ENCODE measurements around the gene FRAS1.
"Not testable (repeated sequence)": the region's sequence is repeated elsewhere in the genome, so short reads cannot be mapped to it uniquely, and the experiment has no call there.

FRAS1 gene

GRCh38 chr4:78528327-78528726, 471.2 kb downstream of the FRAS1 start:
- no peak for DNase-seq

DNA sequence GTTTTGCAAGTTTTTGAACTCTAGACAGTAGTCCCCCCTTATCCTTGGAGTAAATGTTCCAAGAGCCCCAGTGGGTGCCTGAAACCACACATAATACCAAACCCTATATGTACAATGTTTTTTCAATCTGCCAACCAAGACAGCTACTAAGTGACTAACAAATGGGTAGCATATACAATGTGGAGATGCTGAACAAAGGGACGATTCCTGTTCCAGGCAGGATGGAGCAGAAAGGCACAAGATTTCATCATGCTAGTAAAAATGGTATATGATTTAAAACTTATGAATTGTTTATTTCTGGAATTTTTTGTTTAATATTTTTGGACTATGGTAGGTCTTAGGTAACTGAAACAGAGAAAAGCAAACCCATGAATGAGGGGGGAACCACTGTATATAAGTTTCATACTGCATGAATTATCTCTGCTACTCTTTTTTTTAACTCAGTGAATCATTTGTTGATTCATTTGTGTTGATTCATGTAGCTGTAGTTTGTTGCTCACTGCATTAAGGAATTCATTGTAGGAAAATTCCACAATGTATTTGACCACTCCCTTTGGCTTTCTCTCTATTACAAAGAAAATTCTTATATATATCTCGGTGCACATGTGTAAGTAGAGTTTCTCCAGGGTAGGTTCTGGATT, 472.6 kb downstream of the FRAS1 start:
- no peak for DNase-seq

GRCh38 chr4:78532046-78532445, 474.9 kb downstream of the FRAS1 start:
- DNase-seq: no peak

GRCh38 chr4:78533854-78534253, 476.7 kb downstream of the FRAS1 start:
- DNase-seq: no peak

- DNase-seq: no peak
These were observed 477.3 kb downstream of the FRAS1 start for GRCh38 chr4:78534286-78534955.

- DNase-seq: no peak
These were observed 485.2 kb downstream of the FRAS1 start for GRCh38 chr4:78542373-78542772.

GRCh38 chr4:78543424-78544125, 486.5 kb downstream of the FRAS1 start:
- DNase-seq: no peak

GRCh38 chr4:78544678-78545077, 487.6 kb downstream of the FRAS1 start:
- no peak for DNase-seq

DNA sequence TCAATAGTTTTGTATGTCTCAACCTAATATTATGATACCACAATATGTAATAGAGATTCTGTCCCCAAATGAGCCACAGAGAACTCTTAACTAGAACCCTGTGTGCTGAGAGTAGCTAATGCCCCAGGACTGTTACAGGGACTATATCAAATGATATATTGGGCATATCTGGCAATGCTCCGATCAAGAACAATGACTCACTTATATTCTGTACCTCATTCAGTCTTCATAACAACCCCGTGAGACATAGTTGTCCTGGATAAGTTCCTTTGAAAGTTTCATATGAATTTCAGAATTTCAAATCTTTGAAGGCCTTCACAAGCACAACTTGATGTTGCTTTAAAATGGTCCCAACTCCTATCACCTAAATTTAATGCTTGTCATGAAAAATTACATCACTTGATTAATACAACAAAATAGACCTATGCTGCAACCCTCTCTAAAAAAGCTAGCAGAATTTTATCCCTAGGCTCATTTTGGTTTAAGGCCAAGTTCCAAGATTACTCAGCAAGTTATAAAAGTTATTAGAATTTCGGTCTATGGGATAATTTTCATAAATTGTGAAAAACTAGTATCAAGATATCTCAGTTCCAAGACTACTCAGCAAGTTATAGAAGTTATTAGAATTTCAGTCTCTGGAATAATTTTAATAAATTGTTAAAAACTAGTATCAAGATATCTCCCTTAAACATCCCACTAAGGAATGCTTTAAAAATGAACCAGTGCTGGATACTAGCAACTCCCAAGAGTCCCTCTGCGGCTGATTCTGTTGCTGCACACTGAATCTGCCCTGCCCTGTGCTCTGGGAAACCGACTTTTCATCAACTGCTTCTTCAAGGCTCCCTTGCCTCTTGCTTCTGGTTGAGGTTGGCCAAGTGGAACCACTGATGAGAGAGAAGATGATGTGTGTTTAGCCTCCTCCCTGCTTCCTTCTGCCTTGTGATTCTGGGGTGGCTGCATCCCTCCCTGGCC, 488.4 kb downstream of the FRAS1 start:
- no peak for DNase-seq

- DNase-seq: not testable (repeated sequence)
These were observed 490.8 kb downstream of the FRAS1 start for GRCh38 chr4:78547899-78548298.

DNA sequence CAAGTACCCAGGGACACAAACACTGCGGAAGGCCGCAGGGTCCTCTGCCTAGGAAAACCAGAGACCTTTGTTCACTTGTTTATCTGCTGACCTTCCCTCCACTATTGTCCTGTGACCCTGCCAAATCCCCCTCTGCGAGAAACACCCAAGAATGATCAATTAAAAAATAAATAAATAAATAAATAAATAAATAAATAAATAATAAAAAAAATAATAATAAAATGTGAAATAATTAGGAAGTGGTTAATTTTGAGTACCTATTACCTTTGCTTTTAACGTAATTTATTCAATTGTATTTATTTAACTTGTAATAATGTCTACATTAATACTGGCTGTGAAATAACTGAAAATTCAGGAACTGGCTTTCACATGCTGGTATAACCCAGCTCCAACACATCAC, 491.8 kb downstream of the FRAS1 start:
- not testable (repeated sequence) for DNase-seq

DNA sequence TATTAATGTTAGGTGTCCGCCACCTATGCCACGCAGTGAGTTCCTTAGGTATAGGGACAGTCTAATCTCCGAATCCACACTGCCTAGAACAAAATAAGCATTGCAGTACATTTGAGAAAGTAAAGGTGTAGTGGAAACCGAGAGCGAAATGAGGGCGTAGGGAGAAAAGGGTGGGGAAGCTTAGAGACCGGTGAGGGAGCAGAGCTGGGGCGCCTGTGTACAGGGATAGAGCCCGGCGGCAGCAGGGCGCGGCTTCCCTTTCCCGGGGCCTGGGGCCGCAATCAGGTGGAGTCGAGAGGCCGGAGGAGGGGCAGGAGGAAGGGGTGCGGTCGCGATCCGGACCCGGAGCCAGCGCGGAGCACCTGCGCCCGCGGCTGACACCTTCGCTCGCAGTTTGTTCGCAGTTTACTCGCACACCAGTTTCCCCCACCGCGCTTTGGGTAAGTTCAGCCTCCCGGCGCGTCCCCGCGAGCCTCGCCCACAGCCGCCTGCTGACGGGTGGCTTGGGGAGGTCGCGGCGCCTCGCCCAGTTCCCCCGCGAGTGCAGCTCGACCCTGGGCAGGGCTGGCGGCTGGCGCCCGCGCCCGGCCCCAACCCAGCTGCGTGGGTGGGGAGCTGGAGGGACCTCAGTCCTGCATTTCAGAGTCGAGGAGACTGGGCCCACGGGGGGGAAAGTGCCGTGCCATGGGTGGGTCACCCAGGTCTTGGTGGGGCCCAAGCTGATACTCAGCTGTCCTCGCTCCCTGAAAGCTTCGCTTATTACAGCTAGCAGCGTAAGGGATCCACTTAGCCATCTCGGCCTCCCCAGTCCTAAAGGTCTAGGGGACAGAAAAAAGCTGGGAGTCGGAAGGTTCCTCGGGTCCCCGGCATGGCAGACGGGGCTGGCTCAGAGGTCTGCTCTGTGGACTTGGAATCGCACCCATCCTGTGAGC, 494.6 kb downstream of the FRAS1 start, which contains the start of gene ANXA3:
TSS of gene ANXA3 (plus strand) at position 351 of the 932 bp plus-strand sequence. CDS start 2,704 bp downstream, outside the sequence.
- DNase-seq: no peak

GRCh38 chr4:78552389-78553042, 495.4 kb downstream of the FRAS1 start:
- no peak for DNase-seq

- DNase-seq: no peak
These were observed 495.9 kb downstream of the FRAS1 start for GRCh38 chr4:78553043-78553396.

GRCh38 chr4:78553529-78554060, 496.5 kb downstream of the FRAS1 start:
- DNase-seq: no peak

DNA sequence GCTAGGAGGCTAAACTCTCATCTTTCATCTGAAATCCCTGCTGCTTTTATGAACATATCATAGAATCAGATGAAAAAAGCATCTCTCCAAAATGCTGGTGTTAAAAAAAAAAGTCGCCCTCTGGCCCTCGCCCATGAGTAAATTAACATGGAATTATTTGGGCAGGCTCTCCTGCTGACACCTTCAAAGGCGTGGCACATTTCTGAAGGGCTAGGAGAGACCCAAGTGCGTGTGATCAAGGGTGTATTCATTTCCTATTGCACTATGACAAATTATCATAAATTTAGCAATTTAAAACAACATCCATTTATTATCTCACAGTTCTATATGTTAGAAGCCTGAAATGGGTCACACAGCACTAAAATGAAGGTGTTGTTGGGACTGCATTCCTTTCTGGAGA, 499.5 kb downstream of the FRAS1 start:
- no peak for DNase-seq

GRCh38 chr4:78557841-78558240, 500.7 kb downstream of the FRAS1 start:
- DNase-seq: no peak

- no peak for DNase-seq
These were observed 501.3 kb downstream of the FRAS1 start for GRCh38 chr4:78558410-78558809.

GRCh38 chr4:78560296-78560963, 503.3 kb downstream of the FRAS1 start:
- no peak for DNase-seq

- no peak for DNase-seq
These were observed 504.6 kb downstream of the FRAS1 start for GRCh38 chr4:78561677-78562076.

Measured in cortex of kidney (tissue), 1 donor.